ENCODE data around the gene RASIP1. TPM values are rescaled to one million over a fixed set of nuclear protein-coding genes. Genes with fewer than 3 reads are reported as not detected.

RASIP1 gene
- polyA plus RNA-seq, 2 of the 4 experiments (the other 2 are of a cell fraction): 0.36 to 0.40 TPM

- TF ChIP-seq HMGXB4 (CRISPR knock-in tag; IDR thresholded peaks at IDR 0.05; ENCODE audit: borderline replicate concordance): no peak
- Histone ChIP-seq H3K9me3 (no peaks in the 10 kb centered on the region), H3K4me3 (peak within 1 kb of the TSS; percentile 21; the same call in 1 of the 3 replicates), H3K4me1 (peaks cover 32% of the 10 kb centered on the region), H3K27ac (peak within 1 kb of the TSS; percentile 85), H3K4me2 (peak within 1 kb of the TSS; percentile 68)
- ChIA-PET POLR2A (no interaction called here), CTCF (interaction anchor here (1.1 to 1.4 kb wide), 4 partner anchors 16 to 470 kb away, joined by 3 to 4 read pairs (median 3); no protein-coding TSS in a partner anchor)
- 70% methylated on average over 4 of the region's 4 CpGs for WGBS (ENCODE audit: missing lambda C conversion rate)
- FAIRE-seq (no peak), ATAC-seq (0 out of 6 replicates have a peak, but pooled peaks of 1 of the 2 experiments have one; percentile 4), DNase-seq (ENCODE audit: low read depth in 1 of 2, low spot score in 1 of 2) (peak in 1 of 2 experiments; percentile 61)
These were observed 14.8 kb upstream of the RASIP1 start, which contains the start of gene FGF21 for GRCh38 chr19:48755084-48755641. TSS of gene FGF21 (plus strand) at chr19:48755524. CDS start at chr19:48756237, 713 bp downstream.

GRCh38 chr19:48752496-48753365 lies 12.3 kb upstream of the RASIP1 start, which contains the start of gene FUT1:
TSS of gene FUT1 (minus strand) at chr19:48752641. CDS start at chr19:48751281, 1,360 bp downstream.
- DNase-seq (ENCODE audit: low read depth in 1 of 2, low spot score in 1 of 2): no peak
- Histone ChIP-seq H3K4me1 (peaks cover 32% of the 10 kb centered on the region), H3K9me3 (no peaks in the 10 kb centered on the region), H3K4me3 (peak within 1 kb of the TSS; percentile 47), H3K4me2 (peak within 1 kb of the TSS; percentile 95), H3K27ac (peak within 1 kb of the TSS; percentile 57 to 75; a peak in 5 of 6 replicates)
- ChIA-PET POLR2A (no interaction called here), CTCF (interaction anchor here (1.7 kb wide), 1 partner anchor 107 kb away, joined by 6 read pairs; the partner anchor contains the start of gene CA11)
- no peak for FAIRE-seq
- ATAC-seq: peak; percentile 68 to 84
- TF ChIP-seq MAZ (IDR thresholded peaks at IDR 0.05; ENCODE audit: borderline replicate concordance, low read depth, low read length) (no peak), ZFP36 (IDR thresholded peaks at IDR 0.05; ENCODE audit: borderline replicate concordance, partially characterized antibody) (no peak), HOXB13 (CRISPR knock-in tag; IDR thresholded peaks at IDR 0.05; ENCODE audit: low read depth) (no peak), POLR2A (IDR thresholded peaks at IDR 0.05; ENCODE audit: low read length) (0 out of 2 replicates have a peak, but pooled peaks have one; percentile 7), MAX (IDR thresholded peaks at IDR 0.05) (no peak), FOSB (CRISPR knock-in tag; IDR thresholded peaks at IDR 0.05) (no peak), JUN (IDR thresholded peaks at IDR 0.05) (0 out of 5 replicates have a peak, but pooled peaks of 1 of the 2 experiments have one; percentile 14)
- 31% methylated on average over 47 of the region's 73 CpGs for WGBS (ENCODE audit: missing lambda C conversion rate)

- FAIRE-seq (no peak), DNase-seq (ENCODE audit: low read depth in 1 of 2, low spot score in 1 of 2) (no peak), ATAC-seq (0 out of 6 replicates have a peak, but pooled peaks of 1 of the 2 experiments have one; percentile 3)
- H3K27ac ChIP-seq: peak overlapping the region; percentile 57 to 75; a peak in 5 of 6 replicates
- H3K9me3 ChIP-seq: no peaks in the 10 kb centered on the region
- WGBS (ENCODE audit: missing lambda C conversion rate): 92% methylated on average over 20 of the region's 20 CpGs
- H3K4me2 ChIP-seq: peak overlapping the region; percentile 95
- no peak for TF ChIP-seq MAZ (IDR thresholded peaks at IDR 0.05; ENCODE audit: borderline replicate concordance, low read depth, low read length)
- no peak for TF ChIP-seq POLR2AphosphoS2 (conservative IDR thresholded peaks at IDR 0.05; ENCODE audit: low read length)
- TF ChIP-seq ZSCAN20 (CRISPR knock-in tag; IDR thresholded peaks at IDR 0.05): no peak
- TF ChIP-seq KDM1A (IDR thresholded peaks at IDR 0.05; ENCODE audit: low read depth): no peak
- no peak for TF ChIP-seq FOSB (CRISPR knock-in tag; IDR thresholded peaks at IDR 0.05)
- no peak for TF ChIP-seq BHLHE40 (IDR thresholded peaks at IDR 0.05; ENCODE audit: low read depth, low read length)
- TF ChIP-seq E2F6 (IDR thresholded peaks at IDR 0.05; ENCODE audit: borderline replicate concordance, low read depth): no peak
- no peak for TF ChIP-seq SREBF2 (IDR thresholded peaks at IDR 0.05)
- no peak for TF ChIP-seq NR3C1 (IDR thresholded peaks at IDR 0.05)
- TF ChIP-seq CEBPB (IDR thresholded peaks at IDR 0.05): no peak
- TF ChIP-seq ELK1 (IDR thresholded peaks at IDR 0.05; ENCODE audit: low read depth, low read length): no peak
- H3K4me1 ChIP-seq: peaks cover 36% of the 10 kb centered on the region
- peak overlapping the region; percentile 47 for H3K4me3 ChIP-seq
- ChIA-PET CTCF (interaction anchor here (1.2 to 1.7 kb wide), 4 partner anchors 22 to 248 kb away, joined by 3 to 6 read pairs (median 4); partner anchors contain the start of genes CA11 and HSD17B14), POLR2A (no interaction called here)
These were observed 11.6 kb upstream of the RASIP1 start for GRCh38 chr19:48751845-48752495.
